GM04503 (cell line): ENCODE measurements around the gene RPL13.

Experiments used
- DNase-seq: peaks from one replicate; pipeline ENCODE4 v3.0.0-alpha.2; 2012; ENCODE audit warnings: low read depth

RPL13 gene

GRCh38 chr16:89545044-89545830 is 15.2 kb upstream of the RPL13 start:
- DNase-seq: no peak

- DNase-seq: no peak
Measured at GRCh38 chr16:89545831-89546574, 14.5 kb upstream of the RPL13 start.

GRCh38 chr16:89546781-89547180 is 13.7 kb upstream of the RPL13 start:
- DNase-seq: no peak

GRCh38 chr16:89547291-89547690 is 13.2 kb upstream of the RPL13 start:
- no peak for DNase-seq

GRCh38 chr16:89547860-89548259 is 12.6 kb upstream of the RPL13 start:
- no peak for DNase-seq

GRCh38 chr16:89548344-89549006 is 12.0 kb upstream of the RPL13 start:
- no peak for DNase-seq

GRCh38 chr16:89549007-89549700 is 11.3 kb upstream of the RPL13 start:
- DNase-seq: no peak

- DNase-seq: no peak
Measured at GRCh38 chr16:89550421-89551007, 10.0 kb upstream of the RPL13 start.

GRCh38 chr16:89552329-89552728 is 8.2 kb upstream of the RPL13 start:
- DNase-seq: no peak

GRCh38 chr16:89552913-89553312 is 7.6 kb upstream of the RPL13 start:
- DNase-seq: no peak

- DNase-seq: no peak
Measured at GRCh38 chr16:89553733-89554132, 6.7 kb upstream of the RPL13 start.

- DNase-seq: no peak
Measured at GRCh38 chr16:89554343-89554742, 6.1 kb upstream of the RPL13 start.

GRCh38 chr16:89555265-89555664 is 5.2 kb upstream of the RPL13 start:
- DNase-seq: no peak

- DNase-seq: no peak
Measured at GRCh38 chr16:89555780-89556179, 4.7 kb upstream of the RPL13 start.

- DNase-seq: no peak
Measured at GRCh38 chr16:89556750-89557689, 3.5 kb upstream of the RPL13 start.

- no peak for DNase-seq
Measured at GRCh38 chr16:89557690-89558490, 2.6 kb upstream of the RPL13 start.

- DNase-seq: no peak
Measured at GRCh38 chr16:89561142-89561883, 831 bp downstream of the RPL13 start.

- no peak for DNase-seq
Measured at GRCh38 chr16:89561884-89562599, 1.6 kb downstream of the RPL13 start.

GRCh38 chr16:89562939-89563338 is 2.5 kb downstream of the RPL13 start:
- no peak for DNase-seq
